HG02610 (cell line): ENCODE data around the gene ULK4.
"Not testable (repeated sequence)": the region's sequence is repeated elsewhere in the genome, so short reads cannot be mapped to it uniquely, and the experiment has no call there.

ENCODE experiments used
- ATAC-seq: cut with Tn5 transposase; IDR thresholded peaks from one replicate; pipeline ENCODE4 v1.9.1; 2021; ENCODE audit warnings: mild to moderate bottlenecking, moderate library complexity; ENCODE audit not compliant: unreplicated experiment

Gene ULK4

GRCh38 chr3:41874022-41874421, 87.9 kb downstream of the ULK4 start:
- ATAC-seq = no peak

- no peak for ATAC-seq
Measured at GRCh38 chr3:41872157-41872556, 89.7 kb downstream of the ULK4 start.

DNA sequence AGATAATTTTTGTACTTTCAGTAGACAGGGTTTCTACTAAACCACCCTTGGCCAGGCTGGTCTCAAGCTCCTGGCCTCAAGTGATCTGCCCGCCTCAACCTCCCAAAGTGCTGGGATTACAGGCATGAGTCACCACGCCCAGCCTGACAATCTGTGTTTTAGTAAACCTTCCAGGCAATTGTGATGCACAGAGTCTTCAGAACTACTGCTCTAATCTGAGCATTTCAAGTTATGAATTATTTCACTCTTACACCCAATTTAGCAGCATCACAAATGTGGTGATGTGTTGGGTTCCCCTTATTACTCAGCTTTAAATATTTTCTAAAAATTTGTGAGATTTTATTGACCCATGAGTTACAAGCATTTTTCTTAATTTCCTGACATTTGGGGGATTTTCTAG, 94.4 kb downstream of the ULK4 start:
- ATAC-seq = no peak

DNA sequence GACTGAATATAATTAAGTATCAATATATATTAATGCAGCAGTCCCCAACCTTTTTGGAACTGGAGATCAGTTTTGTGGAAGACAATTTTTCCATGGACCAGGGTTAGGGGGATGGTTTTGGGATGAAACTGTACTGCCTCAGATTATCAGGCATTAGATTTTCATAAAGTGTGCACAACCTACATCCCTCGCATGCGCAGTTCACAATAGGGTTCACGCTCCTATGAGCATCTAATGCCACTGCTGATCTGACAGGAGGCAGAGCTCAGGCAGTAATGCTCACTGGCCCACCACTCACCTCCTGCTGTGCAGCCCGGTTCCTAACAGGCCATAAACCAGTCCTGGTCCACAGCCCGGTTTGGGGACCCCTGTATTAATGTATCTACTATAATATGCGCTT, 95.6 kb downstream of the ULK4 start:
- ATAC-seq = no peak

DNA sequence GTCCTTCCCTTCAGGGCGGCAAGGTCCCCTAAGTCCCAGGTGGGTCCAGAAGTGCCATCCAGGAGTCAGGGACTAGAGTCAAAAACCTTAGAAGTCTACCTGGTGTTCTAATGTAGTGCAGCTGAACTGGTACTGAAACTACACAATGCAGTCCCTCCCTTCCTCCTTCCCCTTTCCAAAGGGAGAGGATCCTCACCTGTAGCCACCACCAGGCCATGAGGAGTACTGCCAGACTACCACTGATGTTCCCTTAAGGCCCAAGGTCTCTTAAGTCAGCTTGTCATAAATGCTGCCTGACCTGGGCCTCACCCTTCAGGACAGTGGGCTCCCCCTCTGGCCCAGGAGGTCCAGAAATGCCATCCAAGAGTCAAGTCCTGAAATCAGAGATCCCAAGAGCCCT, 98.9 kb downstream of the ULK4 start:
- ATAC-seq = no peak

DNA sequence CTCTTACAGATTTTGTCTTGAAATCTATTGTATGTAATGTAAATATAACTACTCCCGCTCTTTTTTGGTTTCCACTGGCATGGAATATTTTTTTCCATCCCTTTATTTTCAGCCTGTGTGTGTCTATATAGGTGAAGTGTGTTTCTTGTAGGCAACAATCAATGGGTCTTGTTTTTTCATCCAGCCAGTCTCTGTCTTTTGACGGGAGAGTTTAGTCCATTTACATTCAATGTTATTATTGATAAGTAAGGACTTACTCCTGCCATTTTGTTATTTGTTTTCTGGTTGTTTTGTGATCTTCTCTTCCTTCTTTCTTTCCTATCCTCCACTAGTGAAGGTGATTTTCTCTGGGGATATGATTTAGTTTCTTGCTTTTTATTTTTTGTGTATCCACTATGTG, 101.4 kb downstream of the ULK4 start:
- ATAC-seq = not testable (repeated sequence)

DNA sequence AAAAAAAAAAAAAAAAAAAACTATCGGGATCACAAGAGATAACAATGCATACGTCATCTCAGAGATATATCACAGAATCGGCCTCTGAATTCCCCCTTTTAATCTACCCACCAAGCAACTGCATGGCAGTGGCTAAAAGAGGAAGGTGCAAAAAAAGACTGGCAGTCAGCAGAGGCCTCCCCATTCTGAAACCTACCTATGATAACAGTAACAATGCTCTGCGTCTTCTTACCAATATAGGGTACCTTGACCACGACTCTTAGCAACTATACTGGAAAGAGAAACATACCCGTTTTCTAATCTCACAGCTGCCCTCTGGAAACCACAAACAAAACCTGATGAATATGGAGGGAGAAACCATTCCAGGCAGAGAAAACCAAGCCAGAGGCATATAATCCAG, 106.9 kb downstream of the ULK4 start:
- ATAC-seq = no peak

GRCh38 chr3:41853540-41854196, 108.2 kb downstream of the ULK4 start:
- no peak for ATAC-seq

DNA sequence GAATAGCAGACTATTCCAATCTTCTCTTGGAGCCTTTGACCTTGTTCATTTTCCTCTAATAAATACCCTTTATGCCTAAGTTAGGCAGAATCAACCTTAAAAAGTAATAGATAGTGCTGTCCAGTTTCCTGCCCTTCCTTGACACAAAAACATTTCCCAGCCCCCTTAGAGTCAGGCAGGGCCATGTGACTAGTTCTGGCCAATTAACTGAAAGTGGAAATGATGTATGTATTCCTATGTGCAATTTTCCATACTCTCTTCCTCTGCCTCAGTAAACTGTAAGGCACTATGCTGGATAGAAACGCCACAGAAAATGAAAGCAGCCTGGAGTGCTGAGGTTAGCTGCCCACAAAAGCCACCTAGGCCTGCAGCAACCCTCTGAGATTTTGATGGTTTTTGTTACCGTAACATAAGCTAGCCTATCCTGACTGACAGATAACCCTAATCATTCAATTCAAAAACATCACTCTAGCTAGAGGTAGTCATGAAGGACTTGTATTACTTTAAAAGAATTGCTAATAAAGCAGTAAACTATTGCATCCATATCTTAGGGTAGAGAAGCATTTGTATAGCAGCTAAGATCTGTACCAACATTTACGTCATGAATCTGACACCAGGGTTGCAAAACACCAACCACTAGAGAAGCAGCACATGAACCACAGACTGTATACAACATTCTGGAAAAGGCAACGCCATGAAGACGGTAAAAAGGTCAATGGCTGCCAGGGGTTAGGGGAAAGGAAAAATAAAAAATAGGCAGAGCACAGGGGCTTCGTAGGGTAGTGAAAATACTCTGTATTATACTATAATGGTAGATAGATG, 112.9 kb downstream of the ULK4 start:
- no peak for ATAC-seq

GRCh38 chr3:41847679-41848078, 114.2 kb downstream of the ULK4 start:
- no peak for ATAC-seq

- no peak for ATAC-seq
Measured at GRCh38 chr3:41846850-41847249, 115.1 kb downstream of the ULK4 start.

- ATAC-seq = no peak
Measured at GRCh38 chr3:41845826-41846225, 116.1 kb downstream of the ULK4 start.

GRCh38 chr3:41844256-41844655, 117.6 kb downstream of the ULK4 start:
- ATAC-seq = not testable (repeated sequence)

- not testable (repeated sequence) for ATAC-seq
Measured at GRCh38 chr3:41840936-41841668, 120.8 kb downstream of the ULK4 start.

DNA sequence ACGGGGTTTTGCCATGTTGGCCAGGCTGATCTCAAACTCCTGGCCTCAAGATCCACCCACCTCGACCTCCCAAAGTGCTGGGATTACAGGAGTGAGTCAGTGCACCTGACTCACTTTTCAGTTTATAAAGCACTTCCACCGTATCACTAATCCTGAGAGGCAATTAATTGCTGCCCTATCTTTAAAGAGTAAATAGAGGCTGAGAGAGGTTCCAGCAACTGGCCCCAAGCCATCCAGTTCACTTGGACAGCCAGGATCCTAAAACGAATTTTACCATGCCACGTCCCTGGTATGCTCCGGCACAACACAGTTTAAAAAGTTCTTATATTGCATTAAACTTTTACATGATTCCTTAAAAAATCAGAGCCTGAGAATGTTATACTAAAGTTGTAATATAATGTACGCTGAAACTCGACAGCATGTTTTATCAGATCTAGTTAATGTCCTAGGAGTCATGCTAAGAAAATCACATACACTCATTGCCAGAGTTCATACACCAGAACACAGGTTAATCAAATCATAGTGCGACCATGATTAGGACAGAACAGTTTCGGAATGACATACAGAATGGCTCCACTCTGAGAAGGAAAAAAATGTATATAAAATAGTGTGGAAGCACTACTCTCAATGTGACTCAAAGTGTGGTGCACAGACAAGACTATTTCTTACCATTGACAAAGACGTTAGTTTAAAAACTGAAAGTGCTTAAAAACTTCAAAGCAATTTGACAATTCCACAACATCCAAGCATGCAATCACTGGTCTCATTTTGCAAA, 125.4 kb downstream of the ULK4 start:
- ATAC-seq = peak; percentile 94

- ATAC-seq = no peak
Measured at GRCh38 chr3:41833628-41834027, 128.3 kb downstream of the ULK4 start.

GRCh38 chr3:41819236-41819635, 142.7 kb downstream of the ULK4 start:
- ATAC-seq = no peak

DNA sequence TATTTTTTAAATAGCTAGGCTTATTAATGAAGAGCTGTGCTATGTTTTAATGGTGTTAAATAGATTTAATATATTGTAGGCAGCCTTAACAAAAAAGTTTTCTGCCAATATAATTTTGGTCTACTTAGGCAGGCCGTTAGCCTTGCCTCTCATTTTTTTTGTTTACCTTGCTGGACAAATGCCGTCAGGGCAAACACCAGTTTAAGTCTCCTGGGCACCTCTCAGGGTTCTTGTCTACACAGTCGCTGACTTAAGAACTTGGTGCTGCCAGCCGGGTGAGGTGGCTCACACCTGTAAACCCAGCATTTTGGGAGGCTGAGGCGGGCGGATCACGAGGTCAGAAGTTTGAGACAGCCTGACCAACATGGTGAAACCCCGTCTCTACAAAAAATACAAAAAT, 153.3 kb downstream of the ULK4 start:
- ATAC-seq = no peak

DNA sequence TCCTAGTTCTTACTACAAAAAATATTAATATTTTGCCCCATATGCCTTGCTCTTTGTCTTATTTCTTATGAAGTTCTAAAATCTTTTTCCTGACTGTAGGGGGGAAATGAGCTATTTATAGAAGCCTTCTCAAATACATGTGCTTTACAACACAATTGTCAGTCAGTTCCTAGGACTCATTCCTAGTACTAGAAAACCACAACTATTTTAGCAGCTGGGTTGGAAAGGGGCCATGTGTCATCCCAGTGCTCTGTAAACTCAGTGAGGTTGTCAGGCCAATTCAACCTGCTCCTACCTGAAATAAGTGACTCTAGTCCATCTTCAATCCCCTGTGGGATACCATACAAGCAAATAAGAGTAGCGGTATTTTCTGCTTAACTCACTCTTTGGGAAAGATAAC, 153.8 kb downstream of the ULK4 start:
- ATAC-seq = no peak

- ATAC-seq = no peak
Measured at GRCh38 chr3:41794748-41795589, 166.9 kb downstream of the ULK4 start.
